Aorta (tissue), 5 donors: ENCODE results near the gene OR4D9. TPM values are rescaled to one million over a fixed set of nuclear protein-coding genes. Genes with fewer than 3 reads are reported as not detected.
"Not testable (repeated sequence)": the region's sequence is repeated elsewhere in the genome, so short reads cannot be mapped to it uniquely, and the experiment has no call there.

Source experiments
- ATAC-seq: fragments of 200-7000 bp; cut with Tn5 transposase; one replicate; pipeline ENCODE4 v1.9.1; 2022; ENCODE audit warnings: moderate library complexity; ENCODE audit not compliant: low FRiP score
- DNase-seq, 2 donors: peaks; one replicate each; pipeline ENCODE4 v3.0.0-alpha.2; 2020
- H3K27ac ChIP-seq, 2 donors: one replicate each; pipeline ENCODE4 v1.5.1; 2013; ENCODE audit warnings: low read length in 2 of 2, mild to moderate bottlenecking in 2 of 2, moderate library complexity in 2 of 2, control low read depth in 1 of 2, inconsistent platforms in 1 of 2, low read depth in 1 of 2
- H3K27me3 ChIP-seq, 2 donors: one replicate each; pipeline ENCODE4 v1.6.1; 2013; ENCODE audit warnings: control low read depth in 1 of 2, low read length in 1 of 2, mild to moderate bottlenecking in 1 of 2, moderate library complexity in 1 of 2; ENCODE audit not compliant: insufficient read depth in 2 of 2, control insufficient read depth in 1 of 2
- H3K36me3 ChIP-seq, 2 donors: one replicate each; pipeline ENCODE4 v1.6.1; 2013; ENCODE audit warnings: control low read depth in 1 of 2, low read length in 1 of 2, mild to moderate bottlenecking in 1 of 2; ENCODE audit not compliant: insufficient read depth in 2 of 2, control insufficient read depth in 1 of 2
- H3K4me1 ChIP-seq, 2 donors: one replicate each; pipeline ENCODE4 v1.6.1; 2013; ENCODE audit warnings: low read length in 2 of 2, control low read depth in 1 of 2, mild to moderate bottlenecking in 1 of 2, moderate library complexity in 1 of 2; ENCODE audit not compliant: insufficient read depth in 2 of 2, control insufficient read depth in 1 of 2
- H3K4me3 ChIP-seq, 2 donors: one replicate each; pipeline ENCODE4 v1.5.1; 2013; ENCODE audit warnings: low read length in 2 of 2, control low read depth in 1 of 2, mild to moderate bottlenecking in 1 of 2
- H3K9me3 ChIP-seq: one replicate; pipeline ENCODE4 v1.6.1; 2013; ENCODE audit warnings: mild to moderate bottlenecking, low read length; ENCODE audit not compliant: control insufficient read depth
- WGBS, 2 donors: extraction: QIAGEN DNeasy Blood & Tissue Kit; methylation state at CpG; one replicate each; pipeline ENCODE4 v1.1.7; 2013; 5-methylcytosine and 5-hydroxymethylcytosine counted together
- intact Hi-C, 2 donors: fragments of 100-400 bp; cut with DNase I; formaldehyde crosslinking; loops; one replicate each; pipeline versions ENCODE4 v1.14.2 to v1.15.0; 2022
- polyA plus RNA-seq, 2 donors: library from polyadenylated mRNA; stranded (reverse); fragments of 200-250 nt; gene quantifications; one replicate each; pipeline ENCODE4 v1.2.3, GENCODE V29; 2013
- total RNA-seq, 2 donors: library from RNA; stranded (reverse); fragmentation: NEBNext Ultra II Directional; extraction: Animal tissue kit (Norgen Biotek cat#: 25700); gene quantifications; one replicate each; pipeline ENCODE4 v1.2.1, GENCODE V29; 2021
- donor health status: healthy with polysubstance abuse.
- donor health status: Bipolar disorder and iron deficiency.
- donor health status: DM: no; HTN: no; CAD: no.
- donor health status: DM: no; HTN: no; CAD: no.
- donor health status: DM: yes; HTN: yes; CAD: no.

Gene OR4D9
- total and polyA plus RNA-seq, 4 donors, result not detected

DNA sequence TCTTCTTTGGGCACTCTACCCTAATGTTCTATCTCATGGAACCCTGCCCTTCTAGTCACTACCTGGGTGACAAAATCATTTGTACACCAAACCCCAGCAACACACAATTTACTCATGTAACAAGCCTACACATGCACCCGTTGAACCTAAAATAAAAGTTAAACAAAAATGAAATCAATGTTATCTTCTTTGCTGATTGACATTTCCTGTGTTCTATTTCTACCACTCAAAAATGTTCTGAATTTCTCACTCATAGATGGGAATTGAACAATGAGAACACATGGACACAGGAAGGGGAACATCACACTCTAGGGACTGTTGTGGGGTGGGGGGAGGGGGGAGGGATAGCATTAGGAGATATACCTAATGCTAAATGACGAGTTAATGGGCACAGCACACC lies 8.8 kb downstream of the OR4D9 start:
- not testable (repeated sequence) for H3K9me3 ChIP-seq, H3K36me3 ChIP-seq

DNA sequence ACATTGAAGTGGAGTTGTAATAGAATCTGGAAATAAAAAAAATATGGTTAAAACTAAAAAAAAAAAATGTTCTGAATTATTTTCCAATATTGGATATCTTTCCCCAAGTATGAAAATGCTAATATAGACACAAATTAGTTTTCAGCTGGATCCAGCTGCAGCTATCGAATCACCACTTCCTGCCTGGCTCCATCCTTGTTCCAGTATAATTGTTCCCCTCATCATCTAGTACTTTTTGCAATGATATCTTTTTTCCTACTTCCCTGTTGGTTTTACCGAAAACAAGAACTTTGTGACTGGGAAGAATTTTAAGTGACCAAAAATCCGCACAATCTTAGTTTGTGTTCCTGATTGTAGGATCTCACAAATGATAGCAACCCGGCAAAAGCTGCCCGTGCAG lies 9.4 kb downstream of the OR4D9 start:
- 69 to 71% methylated on average over 5 of the region's 5 CpGs for WGBS, 2 donors
- ATAC-seq, result no peak
- no peak overlapping the region for H3K4me3 ChIP-seq
- H3K9me3 ChIP-seq, result no peaks in the 10 kb centered on the region
- intact Hi-C loops, result no loop called here
- no peak for DNase-seq
- H3K4me1 ChIP-seq, result no peaks in the 10 kb centered on the region
- no peak overlapping the region for H3K27ac ChIP-seq
- peaks cover 0 to 1% of the 10 kb centered on the region in 2 donors for H3K27me3 ChIP-seq
- H3K36me3 ChIP-seq, result no peaks in the 10 kb centered on the region

More for the DNA sequence above, 8.8 kb downstream of the OR4D9 start:
- H3K27me3 ChIP-seq, intact Hi-C loops, ATAC-seq, H3K27ac ChIP-seq, H3K4me1 ChIP-seq, H3K4me3 ChIP-seq, DNase-seq: not testable (repeated sequence)
- whole genome bisulfite sequencing, 2 donors, result 35 to 47% methylated on average over 2 of the region's 2 CpGs

DNA sequence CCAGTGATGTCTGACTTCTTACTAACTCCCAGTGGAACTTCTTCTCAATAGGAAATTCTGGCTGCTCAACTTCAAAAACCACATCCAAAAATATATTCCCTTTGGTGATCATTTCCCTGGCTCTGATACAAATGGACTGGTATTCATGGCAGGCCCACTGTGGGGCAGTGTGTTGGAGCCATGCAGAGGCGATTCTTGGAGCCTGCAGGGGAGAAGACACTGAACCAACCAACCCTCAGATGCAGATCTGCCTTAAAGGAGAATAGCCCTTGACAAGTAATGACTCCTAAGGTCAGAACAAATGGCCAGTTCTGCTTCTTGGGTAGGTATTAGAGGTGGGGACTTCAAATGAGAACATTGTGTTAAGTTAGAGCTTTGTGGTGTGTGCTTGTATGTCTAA lies 12.2 kb downstream of the OR4D9 start:
- Histone ChIP-seq H3K4me1 (no peaks in the 10 kb centered on the region), H3K9me3 (no peaks in the 10 kb centered on the region), H3K27me3 (peaks cover 0 to 1% of the 10 kb centered on the region in 2 donors), H3K27ac (no peak overlapping the region), H3K36me3 (no peaks in the 10 kb centered on the region), H3K4me3 (no peak overlapping the region)
- intact Hi-C loops, result no loop called here
- DNase-seq (no peak), ATAC-seq (no peak)
- WGBS, 2 donors, result 9 to 11% methylated on average over 1 of the region's 1 CpG

DNA sequence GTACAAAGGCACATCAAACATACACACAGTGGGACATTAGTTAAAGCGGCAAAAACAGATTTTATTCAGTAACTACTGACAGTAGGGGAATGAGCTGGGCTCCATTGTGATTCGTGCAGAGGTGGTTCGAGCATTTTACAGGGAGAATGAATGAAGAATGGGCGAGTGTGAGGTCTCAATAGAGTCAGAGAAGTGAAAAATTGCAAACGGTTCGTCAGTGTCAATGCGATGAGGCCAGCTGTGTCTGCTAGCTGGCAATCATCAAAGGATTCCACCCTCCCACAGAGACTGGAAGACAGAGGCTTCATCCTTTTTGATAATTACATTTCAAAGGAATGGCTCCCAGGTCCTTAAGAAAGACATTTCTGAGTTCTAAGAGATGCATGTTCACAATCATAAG lies 17.4 kb downstream of the OR4D9 start:
- Histone ChIP-seq H3K36me3 (no peaks in the 10 kb centered on the region), H3K27ac (no peak overlapping the region), H3K4me3 (no peak overlapping the region), H3K4me1 (no peaks in the 10 kb centered on the region), H3K27me3 (no peaks in the 10 kb centered on the region), H3K9me3 (no peaks in the 10 kb centered on the region)
- DNase-seq, result no peak
- intact Hi-C loops, result no loop called here
- WGBS, 2 donors, result 55 to 57% methylated on average over 7 of the region's 7 CpGs
- no peak for ATAC-seq

DNA sequence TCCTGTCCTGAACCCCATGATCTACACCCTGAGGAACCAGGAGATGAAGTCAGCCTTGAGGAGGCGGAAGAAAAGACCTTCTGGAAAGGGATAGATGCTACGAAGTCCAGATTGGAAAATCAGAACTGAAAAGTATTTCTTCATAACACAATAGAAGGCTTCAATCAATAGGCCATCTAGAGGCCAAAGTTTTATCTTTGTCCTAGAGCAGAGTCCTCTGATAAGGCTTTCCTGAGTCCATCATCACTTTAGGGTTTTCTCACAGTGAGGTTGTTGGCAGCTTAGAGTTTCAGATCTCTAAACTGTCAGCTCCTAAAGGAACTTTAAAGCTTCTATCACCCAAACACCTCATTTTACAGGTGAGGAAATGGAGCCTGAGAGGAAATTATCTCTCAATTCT lies 21.3 kb downstream of the OR4D9 start:
- no peak for ATAC-seq
- WGBS, 2 donors, result 84 to 89% methylated on average over 2 of the region's 2 CpGs
- intact Hi-C loops, result loop anchor here (10.0 kb wide), 1 partner anchor 272 kb away; no protein-coding TSS in a partner anchor

DNA sequence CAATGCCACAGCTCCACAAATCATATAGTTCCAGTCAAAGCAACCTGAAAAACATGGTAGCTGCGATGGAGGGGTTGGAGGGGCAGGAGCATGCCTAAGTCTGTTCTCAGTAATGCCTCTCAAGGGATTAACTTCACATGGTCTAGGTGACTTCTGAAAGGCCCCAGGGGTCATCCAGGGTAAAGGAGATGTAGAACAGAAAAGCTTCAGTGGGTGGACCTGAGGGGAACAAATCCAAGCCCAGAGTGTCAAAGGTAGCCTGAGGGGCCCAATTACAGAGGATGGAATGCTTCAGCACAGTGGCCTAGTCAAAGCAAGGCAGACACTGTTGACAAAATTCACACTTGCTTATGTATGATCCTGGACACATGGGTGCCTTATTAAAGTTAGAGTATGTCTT lies 23.3 kb downstream of the OR4D9 start:
- no peak for DNase-seq
- Histone ChIP-seq H3K4me3 (no peak overlapping the region), H3K36me3 (no peaks in the 10 kb centered on the region), H3K4me1 (no peaks in the 10 kb centered on the region), H3K27me3 (no peaks in the 10 kb centered on the region), H3K9me3 (no peaks in the 10 kb centered on the region), H3K27ac (no peak overlapping the region)
- intact Hi-C loops, result loop anchor here (5.0 to 10.0 kb wide), 2 partner anchors 148 to 270 kb away; no protein-coding TSS in a partner anchor
- 34 to 49% methylated on average over 1 of the region's 1 CpG for WGBS, 2 donors
- ATAC-seq, result no peak

More for the DNA sequence above, 21.3 kb downstream of the OR4D9 start:
- H3K36me3 ChIP-seq, result no peaks in the 10 kb centered on the region
- no peaks in the 10 kb centered on the region for H3K9me3 ChIP-seq
- no peaks in the 10 kb centered on the region for H3K4me1 ChIP-seq
- H3K27ac ChIP-seq, result no peak overlapping the region
- no peak for DNase-seq
- no peak overlapping the region for H3K4me3 ChIP-seq
- H3K27me3 ChIP-seq, result no peaks in the 10 kb centered on the region

DNA sequence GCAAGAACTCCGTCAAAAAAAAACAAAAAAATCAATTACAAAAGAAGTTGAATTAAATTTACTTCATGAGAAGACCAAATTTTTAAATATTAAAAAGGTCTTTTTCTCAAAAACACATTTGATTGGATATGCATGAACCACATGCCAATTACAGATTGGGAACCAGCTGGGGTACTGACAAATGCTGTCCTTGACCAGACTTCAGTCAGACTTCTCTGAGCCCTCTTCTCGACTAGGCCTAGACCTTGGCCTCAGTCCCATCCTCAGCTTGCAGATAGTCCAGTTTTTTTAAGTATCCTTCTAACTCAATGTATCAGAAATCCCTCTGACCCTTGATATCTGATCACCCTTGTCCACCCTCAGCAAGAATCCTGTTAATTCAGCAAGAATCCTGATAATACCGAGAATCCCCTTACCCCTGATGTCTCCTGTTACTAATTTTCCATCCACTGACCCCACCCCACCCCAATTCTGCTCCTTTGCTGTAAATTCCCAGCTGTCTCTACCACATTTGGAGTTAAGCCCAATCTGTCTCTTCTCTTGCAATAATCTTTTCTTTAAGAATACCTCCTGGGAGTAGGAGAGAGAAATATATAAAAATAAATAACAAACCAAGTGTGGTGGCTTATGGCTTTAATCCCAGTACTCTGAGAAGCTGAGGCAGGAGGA lies 30.9 kb downstream of the OR4D9 start:
- 84 to 87% methylated on average over 3 of the region's 3 CpGs for WGBS, 2 donors
- Histone ChIP-seq H3K36me3 (no peaks in the 10 kb centered on the region), H3K27ac (no peak overlapping the region), H3K4me3 (no peak overlapping the region), H3K27me3 (no peaks in the 10 kb centered on the region), H3K9me3 (no peaks in the 10 kb centered on the region), H3K4me1 (no peaks in the 10 kb centered on the region)
- ATAC-seq (no peak), DNase-seq (no peak)
- intact Hi-C loops, result loop anchor here in 1 of 2 donors (5.0 kb wide), 1 partner anchor 135 kb away; no protein-coding TSS in a partner anchor

DNA sequence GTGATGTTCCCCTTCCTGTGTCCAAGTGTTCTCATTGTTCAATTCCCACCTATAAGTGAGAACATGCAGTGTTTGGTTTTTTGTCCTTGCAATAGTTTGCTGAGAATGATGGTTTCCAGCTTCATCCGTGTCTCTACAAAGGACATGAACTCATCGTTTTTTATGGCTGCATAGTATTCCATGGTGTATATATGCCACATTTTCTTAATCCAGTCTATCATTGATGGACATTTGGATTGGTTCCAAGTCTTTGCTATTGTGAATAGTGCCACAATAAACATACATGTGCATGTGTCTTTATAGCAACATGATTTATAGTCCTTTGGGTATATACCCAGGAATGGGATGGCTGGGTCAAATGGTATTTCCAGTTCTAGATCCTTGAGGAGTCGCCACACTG lies 32.4 kb downstream of the OR4D9 start:
- intact Hi-C loops, result loop anchor here in 1 of 2 donors (5.0 kb wide), 1 partner anchor 134 kb away; no protein-coding TSS in a partner anchor
- ATAC-seq, H3K4me1 ChIP-seq, H3K4me3 ChIP-seq, H3K9me3 ChIP-seq, DNase-seq, H3K36me3 ChIP-seq, H3K27me3 ChIP-seq, H3K27ac ChIP-seq: not testable (repeated sequence)
- WGBS, 2 donors, result 78 to 84% methylated on average over 3 of the region's 3 CpGs

DNA sequence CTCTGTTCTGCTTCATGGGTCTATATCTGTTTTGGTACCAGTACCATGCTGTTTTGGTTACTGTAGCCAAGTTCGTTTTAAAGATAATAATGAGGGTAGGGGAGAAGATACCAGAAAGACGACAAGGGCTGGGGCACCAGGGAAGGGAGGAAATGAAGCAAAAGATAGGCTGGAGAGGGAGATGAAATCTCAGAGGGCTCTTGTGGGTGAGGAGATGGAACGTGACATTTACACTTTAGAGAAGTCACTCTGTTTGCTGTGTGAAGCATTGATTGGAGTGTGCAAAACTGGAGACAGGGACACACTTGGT lies 33.5 kb downstream of the OR4D9 start:
- Histone ChIP-seq H3K4me3 (no peak overlapping the region), H3K9me3 (no peaks in the 10 kb centered on the region), H3K27ac (no peak overlapping the region), H3K4me1 (no peaks in the 10 kb centered on the region), H3K27me3 (no peaks in the 10 kb centered on the region), H3K36me3 (no peaks in the 10 kb centered on the region)
- DNase-seq (no peak), ATAC-seq (no peak)
- intact Hi-C loops, result loop anchor here in 1 of 2 donors (5.0 kb wide), 1 partner anchor 132 kb away; no protein-coding TSS in a partner anchor
- WGBS, 2 donors, result 78% methylated on average over 3 of the region's 3 CpGs
